ENCODE measurements around the gene TBCE. TPM values are rescaled to one million over a fixed set of nuclear protein-coding genes. Genes with fewer than 3 reads are reported as not detected.

The TBCE gene
- total and polyA plus RNA-seq, 9 of the 15 experiments (the other 6 are each of a cell fraction or from before 2014, with no cell fraction given) = 52.6 to 92.1 (median 82.1) TPM

GRCh38 chr1:235327559-235328270 is 39.5 kb upstream of the TBCE start, which contains the start of gene ARID4B (continued):
- TF ChIP-seq, protein P1, sequence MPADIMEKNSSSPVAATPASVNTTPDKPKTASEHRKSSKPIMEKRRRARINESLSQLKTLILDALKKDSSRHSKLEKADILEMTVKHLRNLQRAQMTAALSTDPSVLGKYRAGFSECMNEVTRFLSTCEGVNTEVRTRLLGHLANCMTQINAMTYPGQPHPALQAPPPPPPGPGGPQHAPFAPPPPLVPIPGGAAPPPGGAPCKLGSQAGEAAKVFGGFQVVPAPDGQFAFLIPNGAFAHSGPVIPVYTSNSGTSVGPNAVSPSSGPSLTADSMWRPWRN (IDR thresholded peaks at IDR 0.05; ENCODE audit: low read depth) = no peak
- TF ChIP-seq ZNF165 (CRISPR knock-in tag; IDR thresholded peaks at IDR 0.05; ENCODE audit: borderline replicate concordance) (no peak), ATF3 (IDR thresholded peaks at IDR 0.05) (no peak), ATF3 (CRISPR knock-in tag; conservative IDR thresholded peaks at IDR 0.05) (no peak), MCM2 (IDR thresholded peaks at IDR 0.05; ENCODE audit: low read depth) (no peak), ILF3 (IDR thresholded peaks at IDR 0.05; ENCODE audit: borderline replicate concordance) (no peak), RNF2 (IDR thresholded peaks at IDR 0.05) (no peak), TBL1XR1 (IDR thresholded peaks at IDR 0.05; ENCODE audit: low read length in 2 of 2) (no peak; a peak in 1 of 4 replicates), TCF3 (CRISPR knock-in tag; IDR thresholded peaks at IDR 0.05) (no peak), TRIM28 (IDR thresholded peaks at IDR 0.05) (no peak; the same call in 1 of the 2 replicates), POLR2AphosphoS5 (IDR thresholded peaks at IDR 0.05; ENCODE audit: control insufficient read depth, insufficient read depth, low read depth, low read length) (peak; percentile 57; the same call in 1 of the 2 replicates), ZNF696 (CRISPR knock-in tag; conservative IDR thresholded peaks at IDR 0.05) (no peak), ZNF133 (CRISPR knock-in tag; IDR thresholded peaks at IDR 0.05) (0 out of 2 replicates have a peak, but pooled peaks have one; percentile 20), ZNF282 (CRISPR knock-in tag; IDR thresholded peaks at IDR 0.05) (no peak), IRF2 (CRISPR knock-in tag; IDR thresholded peaks at IDR 0.05) (no peak)
- TF ChIP-seq, protein P2, sequence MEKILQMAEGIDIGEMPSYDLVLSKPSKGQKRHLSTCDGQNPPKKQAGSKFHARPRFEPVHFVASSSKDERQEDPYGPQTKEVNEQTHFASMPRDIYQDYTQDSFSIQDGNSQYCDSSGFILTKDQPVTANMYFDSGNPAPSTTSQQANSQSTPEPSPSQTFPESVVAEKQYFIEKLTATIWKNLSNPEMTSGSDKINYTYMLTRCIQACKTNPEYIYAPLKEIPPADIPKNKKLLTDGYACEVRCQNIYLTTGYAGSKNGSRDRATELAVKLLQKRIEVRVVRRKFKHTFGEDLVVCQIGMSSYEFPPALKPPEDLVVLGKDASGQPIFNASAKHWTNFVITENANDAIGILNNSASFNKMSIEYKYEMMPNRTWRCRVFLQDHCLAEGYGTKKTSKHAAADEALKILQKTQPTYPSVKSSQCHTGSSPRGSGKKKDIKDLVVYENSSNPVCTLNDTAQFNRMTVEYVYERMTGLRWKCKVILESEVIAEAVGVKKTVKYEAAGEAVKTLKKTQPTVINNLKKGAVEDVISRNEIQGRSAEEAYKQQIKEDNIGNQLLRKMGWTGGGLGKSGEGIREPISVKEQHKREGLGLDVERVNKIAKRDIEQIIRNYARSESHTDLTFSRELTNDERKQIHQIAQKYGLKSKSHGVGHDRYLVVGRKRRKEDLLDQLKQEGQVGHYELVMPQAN (IDR thresholded peaks at IDR 0.05; ENCODE audit: borderline replicate concordance) = 0 out of 2 replicates have a peak, but pooled peaks have one; percentile 58
- TF ChIP-seq, protein P3, sequence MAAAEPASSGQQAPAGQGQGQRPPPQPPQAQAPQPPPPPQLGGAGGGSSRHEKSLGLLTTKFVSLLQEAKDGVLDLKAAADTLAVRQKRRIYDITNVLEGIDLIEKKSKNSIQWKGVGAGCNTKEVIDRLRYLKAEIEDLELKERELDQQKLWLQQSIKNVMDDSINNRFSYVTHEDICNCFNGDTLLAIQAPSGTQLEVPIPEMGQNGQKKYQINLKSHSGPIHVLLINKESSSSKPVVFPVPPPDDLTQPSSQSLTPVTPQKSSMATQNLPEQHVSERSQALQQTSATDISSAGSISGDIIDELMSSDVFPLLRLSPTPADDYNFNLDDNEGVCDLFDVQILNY (CRISPR knock-in tag; IDR thresholded peaks at IDR 0.05) = no peak
- TF ChIP-seq, protein P4, sequence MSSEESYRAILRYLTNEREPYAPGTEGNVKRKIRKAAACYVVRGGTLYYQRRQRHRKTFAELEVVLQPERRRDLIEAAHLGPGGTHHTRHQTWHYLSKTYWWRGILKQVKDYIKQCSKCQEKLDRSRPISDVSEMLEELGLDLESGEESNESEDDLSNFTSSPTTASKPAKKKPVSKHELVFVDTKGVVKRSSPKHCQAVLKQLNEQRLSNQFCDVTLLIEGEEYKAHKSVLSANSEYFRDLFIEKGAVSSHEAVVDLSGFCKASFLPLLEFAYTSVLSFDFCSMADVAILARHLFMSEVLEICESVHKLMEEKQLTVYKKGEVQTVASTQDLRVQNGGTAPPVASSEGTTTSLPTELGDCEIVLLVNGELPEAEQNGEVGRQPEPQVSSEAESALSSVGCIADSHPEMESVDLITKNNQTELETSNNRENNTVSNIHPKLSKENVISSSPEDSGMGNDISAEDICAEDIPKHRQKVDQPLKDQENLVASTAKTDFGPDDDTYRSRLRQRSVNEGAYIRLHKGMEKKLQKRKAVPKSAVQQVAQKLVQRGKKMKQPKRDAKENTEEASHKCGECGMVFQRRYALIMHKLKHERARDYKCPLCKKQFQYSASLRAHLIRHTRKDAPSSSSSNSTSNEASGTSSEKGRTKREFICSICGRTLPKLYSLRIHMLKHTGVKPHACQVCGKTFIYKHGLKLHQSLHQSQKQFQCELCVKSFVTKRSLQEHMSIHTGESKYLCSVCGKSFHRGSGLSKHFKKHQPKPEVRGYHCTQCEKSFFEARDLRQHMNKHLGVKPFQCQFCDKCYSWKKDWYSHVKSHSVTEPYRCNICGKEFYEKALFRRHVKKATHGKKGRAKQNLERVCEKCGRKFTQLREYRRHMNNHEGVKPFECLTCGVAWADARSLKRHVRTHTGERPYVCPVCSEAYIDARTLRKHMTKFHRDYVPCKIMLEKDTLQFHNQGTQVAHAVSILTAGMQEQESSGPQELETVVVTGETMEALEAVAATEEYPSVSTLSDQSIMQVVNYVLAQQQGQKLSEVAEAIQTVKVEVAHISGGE (CRISPR knock-in tag; IDR thresholded peaks at IDR 0.05) = no peak
- TF ChIP-seq, protein P5, sequence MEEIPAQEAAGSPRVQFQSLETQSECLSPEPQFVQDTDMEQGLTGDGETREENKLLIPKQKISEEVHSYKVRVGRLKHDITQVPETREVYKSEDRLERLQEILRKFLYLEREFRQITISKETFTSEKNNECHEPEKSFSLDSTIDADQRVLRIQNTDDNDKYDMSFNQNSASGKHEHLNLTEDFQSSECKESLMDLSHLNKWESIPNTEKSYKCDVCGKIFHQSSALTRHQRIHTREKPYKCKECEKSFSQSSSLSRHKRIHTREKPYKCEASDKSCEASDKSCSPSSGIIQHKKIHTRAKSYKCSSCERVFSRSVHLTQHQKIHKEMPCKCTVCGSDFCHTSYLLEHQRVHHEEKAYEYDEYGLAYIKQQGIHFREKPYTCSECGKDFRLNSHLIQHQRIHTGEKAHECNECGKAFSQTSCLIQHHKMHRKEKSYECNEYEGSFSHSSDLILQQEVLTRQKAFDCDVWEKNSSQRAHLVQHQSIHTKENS (CRISPR knock-in tag; IDR thresholded peaks at IDR 0.05) = no peak
